Sigmoid colon (tissue), 3 donors: ENCODE results near the gene UBTD2.

ENCODE experiments used
- CTCF ChIP-seq, 4 experiments: fragments of 450-650 bp in 3 of 4; fragments of 200-600 bp in 1 of 4; IDR thresholded peaks; one replicate each; pipeline ENCODE4 v1.5.1; 2016 to 2019; ENCODE audit warnings: antibody characterized with exemption in 4 of 4, mild to moderate bottlenecking in 3 of 4, moderate library complexity in 2 of 4
- POLR2A ChIP-seq, 2 donors: fragments of 450-650 bp; IDR thresholded peaks; one replicate each; pipeline ENCODE4 v1.6.1; 2016; ENCODE audit warnings: antibody characterized with exemption in 2 of 2, mild to moderate bottlenecking in 2 of 2, moderate library complexity in 2 of 2

- TF ChIP-seq CTCF (IDR thresholded peaks at IDR 0.05), result no peak
- no peak for TF ChIP-seq POLR2A (IDR thresholded peaks at IDR 0.05)
Observed at GRCh38 chr5:172169216-172169615, 114.3 kb downstream of the UBTD2 start.
